GM18520 (cell line): ENCODE measurements around the gene NRTN.

Experiments used
- ATAC-seq: cut with Tn5 transposase; IDR thresholded peaks from one replicate; pipeline ENCODE4 v1.9.1; 2021; ENCODE audit not compliant: unreplicated experiment

Gene NRTN

GRCh38 chr19:5811117-5811516, 6.2 kb downstream of the NRTN start:
- ATAC-seq = no peak

GRCh38 chr19:5814123-5814851, 9.4 kb downstream of the NRTN start:
- ATAC-seq = no peak

GRCh38 chr19:5814852-5815246, 10.0 kb downstream of the NRTN start:
- ATAC-seq = no peak

GRCh38 chr19:5817218-5817617, 12.4 kb downstream of the NRTN start:
- ATAC-seq = no peak

GRCh38 chr19:5818594-5818993, 13.7 kb downstream of the NRTN start:
- no peak for ATAC-seq

- ATAC-seq = no peak
These were observed 15.9 kb downstream of the NRTN start for GRCh38 chr19:5820785-5821184.

GRCh38 chr19:5821521-5822180, 16.8 kb downstream of the NRTN start:
- no peak for ATAC-seq

- no peak for ATAC-seq
These were observed 17.4 kb downstream of the NRTN start for GRCh38 chr19:5822181-5822844.

GRCh38 chr19:5823579-5824281, 18.9 kb downstream of the NRTN start:
- no peak for ATAC-seq

GRCh38 chr19:5824751-5825150, 19.9 kb downstream of the NRTN start:
- ATAC-seq = no peak

GRCh38 chr19:5825178-5825577, 20.3 kb downstream of the NRTN start:
- ATAC-seq = no peak

- no peak for ATAC-seq
These were observed 21.9 kb downstream of the NRTN start for GRCh38 chr19:5826531-5827341.

- ATAC-seq = no peak
These were observed 22.5 kb downstream of the NRTN start for GRCh38 chr19:5827342-5827890.

GRCh38 chr19:5827891-5828660, 23.2 kb downstream of the NRTN start:
- ATAC-seq = peak; percentile 89

- ATAC-seq = no peak
These were observed 24.0 kb downstream of the NRTN start for GRCh38 chr19:5828661-5829566.

GRCh38 chr19:5829567-5830310, 24.9 kb downstream of the NRTN start:
- ATAC-seq = no peak

- no peak for ATAC-seq
These were observed 26.3 kb downstream of the NRTN start for GRCh38 chr19:5831159-5831558.

GRCh38 chr19:5832061-5832460, 27.2 kb downstream of the NRTN start:
- no peak for ATAC-seq
